PFSK-1 (cell line): Measurements from ENCODE around the gene LRRC72.

ENCODE experiments used
- FOXP2 ChIP-seq: optimal IDR thresholded peaks from 2 replicates; pipeline ENCODE3; 2011; ENCODE audit warnings: borderline replicate concordance, control low read depth, inconsistent platforms; ENCODE audit not compliant: insufficient read depth; ENCODE audit errors: extremely low read length, extremely low read depth
- POLR2AphosphoS5 ChIP-seq: IDR thresholded peaks from 2 replicates; pipeline ENCODE4 v1.6.1; 2012; ENCODE audit warnings: low read depth, mild to moderate bottlenecking, control low read depth, low read length, moderate library complexity
- SIN3A ChIP-seq: IDR thresholded peaks from 2 replicates; pipeline ENCODE4 v1.6.1; 2012; ENCODE audit warnings: mild to moderate bottlenecking, low read length, moderate library complexity, borderline replicate concordance; ENCODE audit not compliant: insufficient read depth
- TAF1 ChIP-seq: IDR thresholded peaks from 2 replicates; pipeline ENCODE4 v1.6.1; 2012; ENCODE audit warnings: low read length, control low read depth, borderline replicate concordance; ENCODE audit not compliant: insufficient read depth
- TF ChIP-seq, protein P1 (sequence below), 2 experiments: IDR thresholded peaks; 2 replicates each; pipeline versions ENCODE4 v1.6.1 to v1.8.0; 2011 to 2012; ENCODE audit warnings: low read depth in 2 of 2, low read length in 2 of 2, control low read depth in 1 of 2, inconsistent platforms in 1 of 2, mild to moderate bottlenecking in 1 of 2, moderate library complexity in 1 of 2; ENCODE audit not compliant: insufficient read depth in 1 of 2

LRRC72 gene

GRCh38 chr7:16590424-16590823 is 63.8 kb downstream of the LRRC72 start:
- TF ChIP-seq POLR2AphosphoS5 (no peak), FOXP2 (no peak)

DNA sequence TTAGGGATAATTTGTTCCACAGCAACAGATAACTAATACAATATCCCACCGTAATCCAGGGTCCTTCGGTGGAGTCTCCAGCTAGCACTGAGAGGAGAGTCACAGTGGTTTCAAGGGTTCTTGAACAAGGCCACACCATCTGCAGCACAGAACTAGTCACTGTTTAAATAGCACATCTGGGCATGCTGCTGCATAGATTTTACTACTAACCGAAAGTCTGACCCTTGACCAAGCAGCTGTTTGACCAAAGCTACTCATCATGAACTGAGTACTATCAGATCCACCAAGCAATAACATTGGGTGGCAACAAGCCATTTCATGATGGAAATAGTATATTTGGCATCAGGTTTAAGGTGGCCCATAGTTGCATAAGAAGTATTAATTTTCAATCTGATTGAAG is 65.8 kb downstream of the LRRC72 start:
- TF ChIP-seq SIN3A (no peak), TAF1 (no peak), POLR2AphosphoS5 (no peak), FOXP2 (no peak)
- TF ChIP-seq, protein P1, sequence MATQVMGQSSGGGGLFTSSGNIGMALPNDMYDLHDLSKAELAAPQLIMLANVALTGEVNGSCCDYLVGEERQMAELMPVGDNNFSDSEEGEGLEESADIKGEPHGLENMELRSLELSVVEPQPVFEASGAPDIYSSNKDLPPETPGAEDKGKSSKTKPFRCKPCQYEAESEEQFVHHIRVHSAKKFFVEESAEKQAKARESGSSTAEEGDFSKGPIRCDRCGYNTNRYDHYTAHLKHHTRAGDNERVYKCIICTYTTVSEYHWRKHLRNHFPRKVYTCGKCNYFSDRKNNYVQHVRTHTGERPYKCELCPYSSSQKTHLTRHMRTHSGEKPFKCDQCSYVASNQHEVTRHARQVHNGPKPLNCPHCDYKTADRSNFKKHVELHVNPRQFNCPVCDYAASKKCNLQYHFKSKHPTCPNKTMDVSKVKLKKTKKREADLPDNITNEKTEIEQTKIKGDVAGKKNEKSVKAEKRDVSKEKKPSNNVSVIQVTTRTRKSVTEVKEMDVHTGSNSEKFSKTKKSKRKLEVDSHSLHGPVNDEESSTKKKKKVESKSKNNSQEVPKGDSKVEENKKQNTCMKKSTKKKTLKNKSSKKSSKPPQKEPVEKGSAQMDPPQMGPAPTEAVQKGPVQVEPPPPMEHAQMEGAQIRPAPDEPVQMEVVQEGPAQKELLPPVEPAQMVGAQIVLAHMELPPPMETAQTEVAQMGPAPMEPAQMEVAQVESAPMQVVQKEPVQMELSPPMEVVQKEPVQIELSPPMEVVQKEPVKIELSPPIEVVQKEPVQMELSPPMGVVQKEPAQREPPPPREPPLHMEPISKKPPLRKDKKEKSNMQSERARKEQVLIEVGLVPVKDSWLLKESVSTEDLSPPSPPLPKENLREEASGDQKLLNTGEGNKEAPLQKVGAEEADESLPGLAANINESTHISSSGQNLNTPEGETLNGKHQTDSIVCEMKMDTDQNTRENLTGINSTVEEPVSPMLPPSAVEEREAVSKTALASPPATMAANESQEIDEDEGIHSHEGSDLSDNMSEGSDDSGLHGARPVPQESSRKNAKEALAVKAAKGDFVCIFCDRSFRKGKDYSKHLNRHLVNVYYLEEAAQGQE (IDR thresholded peaks at IDR 0.05; ENCODE audit: insufficient read depth in 1 of 2, low read depth in 2 of 2, low read length in 2 of 2), result no peak

DNA sequence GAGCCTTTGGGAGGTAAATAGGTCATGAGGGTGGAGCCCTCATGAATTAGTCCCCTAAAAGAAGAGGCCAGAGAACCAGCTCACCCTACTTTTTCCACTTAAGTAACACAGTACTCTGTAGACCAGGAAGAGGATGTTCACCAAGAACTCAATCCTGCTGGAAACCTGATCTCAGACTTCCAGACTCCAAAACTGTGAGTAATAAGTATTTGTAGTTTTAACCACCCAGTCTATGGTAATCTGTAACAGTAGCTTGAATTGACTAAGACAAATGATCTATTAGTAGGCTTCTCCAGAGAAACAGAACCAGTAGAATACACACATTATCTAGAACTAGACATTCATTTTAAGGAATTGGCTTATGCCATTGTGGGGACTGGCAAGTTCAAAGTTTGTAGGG is 67.4 kb downstream of the LRRC72 start:
- no peak for TF ChIP-seq SIN3A

DNA sequence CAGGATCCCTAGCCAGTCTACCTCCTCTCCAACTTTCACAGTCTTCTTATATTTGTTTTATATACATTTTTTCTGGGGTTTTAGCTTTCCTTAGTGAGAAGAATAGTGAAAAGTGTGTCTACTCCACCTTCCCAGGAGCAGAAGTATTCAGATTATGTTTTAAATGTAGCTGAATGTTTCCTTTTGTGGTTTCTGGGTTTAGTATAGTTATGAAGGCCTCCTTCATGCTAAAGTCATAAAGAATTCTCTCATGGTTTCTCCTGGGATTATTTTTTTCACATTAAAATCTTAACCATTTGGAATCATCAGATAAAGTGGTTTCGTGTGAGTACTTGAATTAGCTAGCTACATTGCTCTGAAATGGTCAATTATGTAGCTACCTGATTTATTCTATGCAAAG is 68.1 kb downstream of the LRRC72 start:
- TF ChIP-seq SIN3A (no peak), FOXP2 (no peak), TAF1 (no peak), POLR2AphosphoS5 (no peak)
- TF ChIP-seq, protein P1 (IDR thresholded peaks at IDR 0.05; ENCODE audit: insufficient read depth in 1 of 2, low read depth in 2 of 2, low read length in 2 of 2), result no peak

GRCh38 chr7:16598015-16598414 is 71.4 kb downstream of the LRRC72 start:
- TF ChIP-seq POLR2AphosphoS5 (no peak), FOXP2 (no peak), SIN3A (no peak), TAF1 (no peak)
- TF ChIP-seq, protein P1 (IDR thresholded peaks at IDR 0.05; ENCODE audit: insufficient read depth in 1 of 2, low read depth in 2 of 2, low read length in 2 of 2), result no peak

DNA sequence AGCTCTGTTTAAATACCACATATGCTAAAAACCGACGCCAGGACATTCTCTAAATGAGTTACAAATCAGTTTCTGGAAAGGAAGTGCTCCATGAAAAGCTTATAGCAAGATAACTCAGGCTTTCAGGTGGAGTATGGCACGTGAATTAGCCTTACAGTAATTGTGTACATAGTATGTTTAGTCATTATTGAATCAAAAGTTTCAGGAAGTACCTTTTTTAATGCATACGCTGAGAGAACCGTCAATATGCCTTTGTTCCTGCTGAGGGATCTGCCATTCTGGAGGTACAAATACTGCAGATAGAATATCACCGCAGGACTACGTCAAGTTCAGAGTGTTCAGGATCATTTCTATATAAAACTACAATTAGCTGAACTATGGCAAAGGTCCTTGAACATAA is 73.2 kb downstream of the LRRC72 start:
- TF ChIP-seq POLR2AphosphoS5, result no peak
- TF ChIP-seq TAF1, result no peak
- TF ChIP-seq FOXP2, result no peak
- TF ChIP-seq SIN3A, result no peak
- TF ChIP-seq, protein P1 (IDR thresholded peaks at IDR 0.05; ENCODE audit: insufficient read depth in 1 of 2, low read depth in 2 of 2, low read length in 2 of 2), result no peak
